Chondrocyte (in vitro differentiated cells): Measurements from ENCODE around the gene UAP1. TPM values are rescaled to one million over a fixed set of nuclear protein-coding genes. Genes with fewer than 3 reads are reported as not detected.

Experiments
- DNase-seq: peaks from one replicate; pipeline ENCODE4 v3.0.0; 2021; ENCODE audit warnings: mixed read lengths, low spot score
- H3K27ac Mint-ChIP-seq: one replicate; pipeline ENCODE4 v1.8.0; 2021; ENCODE audit warnings: mild to moderate bottlenecking, moderate library complexity, mixed read lengths; ENCODE audit not compliant: unreplicated experiment
- H3K27me3 Mint-ChIP-seq: 2 replicates; pipeline ENCODE4 v1.8.0; 2021; ENCODE audit warnings: low read depth, mixed read lengths
- H3K36me3 Mint-ChIP-seq: 2 replicates; pipeline ENCODE4 v1.8.0; 2021; ENCODE audit warnings: low read depth, mixed read lengths
- H3K4me1 Mint-ChIP-seq: 2 replicates; pipeline ENCODE4 v1.8.0; 2021; ENCODE audit warnings: low read depth, mild to moderate bottlenecking, mixed read lengths
- H3K4me3 Mint-ChIP-seq: one replicate; pipeline ENCODE4 v1.8.0; 2021; ENCODE audit warnings: mild to moderate bottlenecking, moderate library complexity, mixed read lengths; ENCODE audit not compliant: unreplicated experiment
- H3K9me3 Mint-ChIP-seq: 2 replicates; pipeline ENCODE4 v1.8.0; 2021; ENCODE audit warnings: low read depth, mixed read lengths
- long read RNA-seq: library from polyadenylated mRNA; stranded (forward); transcript quantifications from one replicate; pipeline ENCODE4 v2.0.0, GENCODE V29; 2021
- total RNA-seq: library from RNA; stranded (reverse); gene quantifications from 3 replicates; pipeline ENCODE4 v1.2.1, GENCODE V29; 2021
- TF ChIP-seq, protein P1 (sequence below): fragments of 200-600 bp; sonication (generic); IDR thresholded peaks from 2 replicates; pipeline ENCODE4 v1.5.0; 2021; ENCODE audit warnings: antibody characterized with exemption, mild to moderate bottlenecking, moderate library complexity

UAP1 gene
- 49.6 to 66.6 TPM (median 52.7 TPM) in 3 replicates for total RNA-seq
- long read RNA-seq, transcript UAP1-201 (11 exons, 2,377 nt): major isoform, 73 of 130 reads
- long read RNA-seq, transcript UAP1-204 (10 exons, 2,294 nt): minor isoform, 25 of 130 reads
- long read RNA-seq, partial matches to known transcripts: 3 of 130 reads
- long read RNA-seq, other reads (novel, unspliced or antisense): 28 of 130 reads

DNA sequence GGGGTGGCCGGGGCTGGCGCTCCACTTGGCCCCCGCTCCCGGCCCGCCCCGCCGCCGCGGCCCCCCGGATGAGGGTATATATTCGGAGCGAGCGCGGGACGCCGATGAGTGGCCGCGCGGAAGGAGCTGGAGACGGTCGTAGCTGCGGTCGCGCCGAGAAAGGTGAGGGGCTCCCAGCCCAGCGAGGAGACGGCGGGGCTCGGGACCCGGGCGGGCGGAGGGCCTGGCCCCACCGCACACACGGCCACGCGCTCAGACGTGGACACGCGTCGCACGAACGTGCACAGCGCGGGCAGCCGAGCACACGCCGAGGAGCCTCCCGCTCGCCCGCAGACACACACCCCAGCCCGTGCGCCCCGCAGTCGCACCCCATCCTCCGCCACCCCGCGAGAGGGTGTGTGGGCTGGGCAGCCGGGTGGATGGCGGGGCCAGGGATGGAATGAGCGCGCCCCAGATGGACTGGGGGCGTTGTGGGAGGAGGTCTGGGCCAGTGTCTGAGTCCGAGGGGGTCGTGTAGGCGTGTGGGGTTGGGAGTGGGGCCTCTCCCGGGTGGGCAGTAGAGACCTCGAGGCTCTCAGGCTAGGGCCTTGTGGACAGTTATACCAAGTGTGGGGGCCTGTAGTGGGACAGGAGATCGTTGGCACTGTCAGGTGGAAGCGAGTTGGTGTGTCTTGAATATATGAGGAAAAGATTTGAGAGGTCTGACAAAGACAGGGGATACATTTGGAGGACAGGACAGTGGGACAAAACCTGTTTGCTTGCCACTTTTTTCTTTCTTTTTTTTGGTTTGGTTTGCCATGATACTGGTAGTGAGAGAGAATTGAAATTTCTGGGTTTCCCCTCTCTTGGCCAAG lies at the start of gene UAP1:
Gene UAP1 (plus strand): TSS at position 107 of the 854 bp plus-strand sequence. CDS start 4,347 bp downstream, outside the sequence.
- TF ChIP-seq, protein P1, sequence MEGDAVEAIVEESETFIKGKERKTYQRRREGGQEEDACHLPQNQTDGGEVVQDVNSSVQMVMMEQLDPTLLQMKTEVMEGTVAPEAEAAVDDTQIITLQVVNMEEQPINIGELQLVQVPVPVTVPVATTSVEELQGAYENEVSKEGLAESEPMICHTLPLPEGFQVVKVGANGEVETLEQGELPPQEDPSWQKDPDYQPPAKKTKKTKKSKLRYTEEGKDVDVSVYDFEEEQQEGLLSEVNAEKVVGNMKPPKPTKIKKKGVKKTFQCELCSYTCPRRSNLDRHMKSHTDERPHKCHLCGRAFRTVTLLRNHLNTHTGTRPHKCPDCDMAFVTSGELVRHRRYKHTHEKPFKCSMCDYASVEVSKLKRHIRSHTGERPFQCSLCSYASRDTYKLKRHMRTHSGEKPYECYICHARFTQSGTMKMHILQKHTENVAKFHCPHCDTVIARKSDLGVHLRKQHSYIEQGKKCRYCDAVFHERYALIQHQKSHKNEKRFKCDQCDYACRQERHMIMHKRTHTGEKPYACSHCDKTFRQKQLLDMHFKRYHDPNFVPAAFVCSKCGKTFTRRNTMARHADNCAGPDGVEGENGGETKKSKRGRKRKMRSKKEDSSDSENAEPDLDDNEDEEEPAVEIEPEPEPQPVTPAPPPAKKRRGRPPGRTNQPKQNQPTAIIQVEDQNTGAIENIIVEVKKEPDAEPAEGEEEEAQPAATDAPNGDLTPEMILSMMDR: no peak
- H3K36me3 Mint-ChIP-seq: peaks cover under 1% of the 10 kb centered on the region
- H3K4me3 Mint-ChIP-seq: peak within 1 kb of the TSS; percentile 90
- H3K27me3 Mint-ChIP-seq: no peaks in the 10 kb centered on the region
- peak within 1 kb of the TSS; percentile 97 for H3K27ac Mint-ChIP-seq
- H3K4me1 Mint-ChIP-seq: peaks cover 53% of the 10 kb centered on the region
- no peaks in the 10 kb centered on the region for H3K9me3 Mint-ChIP-seq
- DNase-seq: peak; percentile 91

GRCh38 chr1:162527314-162527713 lies 34.2 kb upstream of the UAP1 start:
- H3K27me3 Mint-ChIP-seq: no peaks in the 10 kb centered on the region
- DNase-seq: no peak
- TF ChIP-seq, protein P1: no peak
- no peaks in the 10 kb centered on the region for H3K9me3 Mint-ChIP-seq
- peaks cover 3% of the 10 kb centered on the region for H3K4me1 Mint-ChIP-seq
- H3K4me3 Mint-ChIP-seq: no peak overlapping the region
- H3K36me3 Mint-ChIP-seq: peaks cover 19% of the 10 kb centered on the region
- no peak overlapping the region for H3K27ac Mint-ChIP-seq

DNA sequence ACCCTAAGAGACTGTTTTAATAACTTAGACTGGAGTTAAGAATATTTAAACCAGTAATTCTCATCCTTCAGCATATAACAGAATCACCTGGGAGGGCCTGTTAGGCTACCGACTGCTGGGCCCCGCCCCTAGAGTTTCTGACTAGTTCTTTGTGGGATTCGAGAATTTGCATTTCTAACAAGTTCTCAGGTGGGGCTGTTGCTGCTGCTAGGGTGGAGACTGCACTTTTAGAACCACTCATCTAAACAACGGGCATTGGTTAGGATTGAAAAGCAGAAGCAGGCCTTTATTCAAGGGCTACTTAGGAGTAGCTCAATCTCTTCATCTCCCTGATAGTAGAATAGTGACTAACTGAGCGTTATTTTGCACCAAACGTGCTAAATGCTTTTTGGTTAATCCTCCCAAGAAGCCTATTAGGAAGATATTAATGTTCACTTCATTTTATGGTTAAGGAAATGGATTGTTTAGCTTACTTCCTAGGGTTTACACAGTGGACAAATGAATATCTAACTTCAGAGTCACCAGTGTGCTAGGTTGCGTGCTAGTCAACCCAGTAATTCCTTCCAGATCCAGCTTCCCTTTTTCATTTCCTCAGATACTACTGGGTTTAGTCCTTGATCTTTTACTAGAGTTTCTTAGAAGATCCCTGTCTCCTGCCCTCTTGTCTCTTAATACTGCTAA lies 31.1 kb upstream of the UAP1 start:
- Mint-ChIP-seq H3K4me1 (peaks cover 6% of the 10 kb centered on the region), H3K4me3 (no peak overlapping the region), H3K27me3 (no peaks in the 10 kb centered on the region), H3K27ac (no peak overlapping the region), H3K9me3 (no peaks in the 10 kb centered on the region), H3K36me3 (peaks cover 1% of the 10 kb centered on the region)
- no peak for DNase-seq
- TF ChIP-seq, protein P1: no peak

- peaks cover 1% of the 10 kb centered on the region for H3K36me3 Mint-ChIP-seq
- H3K9me3 Mint-ChIP-seq: no peaks in the 10 kb centered on the region
- H3K27ac Mint-ChIP-seq: no peak overlapping the region
- H3K4me1 Mint-ChIP-seq: peaks cover 10% of the 10 kb centered on the region
- TF ChIP-seq, protein P1: no peak
- no peak overlapping the region for H3K4me3 Mint-ChIP-seq
- DNase-seq: no peak
- H3K27me3 Mint-ChIP-seq: no peaks in the 10 kb centered on the region
Measured at GRCh38 chr1:162530988-162531319, 30.6 kb upstream of the UAP1 start.

GRCh38 chr1:162535501-162535900 lies 26.0 kb upstream of the UAP1 start:
- Mint-ChIP-seq H3K27ac (peak overlapping the region; percentile 69), H3K4me1 (peaks cover 21% of the 10 kb centered on the region), H3K4me3 (no peak overlapping the region), H3K9me3 (no peaks in the 10 kb centered on the region), H3K36me3 (no peaks in the 10 kb centered on the region), H3K27me3 (no peaks in the 10 kb centered on the region)
- TF ChIP-seq, protein P1: no peak
- no peak for DNase-seq
